OCI-LY7 (cell line): ENCODE data around the gene EIF4G2.

Source experiments
- CTCF ChIP-seq: fragments of 200-600 bp; sonication (generic); conservative IDR thresholded peaks from 2 replicates; pipeline ENCODE4 v1.5.1; 2014; ENCODE audit warnings: mild to moderate bottlenecking, antibody characterized with exemption, low read length, moderate library complexity, mixed read lengths
- EZH2phosphoT487 ChIP-seq: fragments of 200-600 bp; sonication (generic); IDR thresholded peaks from 2 replicates; pipeline ENCODE4 v1.6.1; 2018; ENCODE audit warnings: low read depth, borderline replicate concordance, mild to moderate bottlenecking, mixed run types, antibody characterized with exemption, low read length, moderate library complexity, mixed read lengths

- TF ChIP-seq CTCF (no peak), EZH2phosphoT487 (no peak)
Observed at GRCh38 chr11:10784232-10785145, 24.2 kb downstream of the EIF4G2 start.
